Body of pancreas (tissue), 4 donors: ENCODE data around the gene ADGRF1. TPM values are rescaled to one million over a fixed set of nuclear protein-coding genes. Genes with fewer than 3 reads are reported as not detected.
A peak's percentile ranks its signal among the peaks of the same experiment; 100 is the strongest.

Experiments
- ATAC-seq: fragments of 150-250 bp; one replicate; pipeline ENCODE4 v1.9.1; 2016
- DNase-seq, 4 donors: peaks; one replicate each; pipeline ENCODE4 v3.0.0-alpha.2; 2019
- H3K27ac ChIP-seq, 4 donors: fragments of 200-600 bp; sonication (generic); 1 replicate in 3 of 4; 2 replicates in 1 of 4; pipeline versions ENCODE4 v1.5.1 to v1.6.1; 2016 to 2019; ENCODE audit warnings: mild to moderate bottlenecking in 1 of 4, mixed read lengths in 1 of 4, moderate library complexity in 1 of 4
- H3K27me3 ChIP-seq, 2 donors: fragments of 200-600 bp; sonication (generic); one replicate each; pipeline ENCODE4 v1.6.0; 2016; ENCODE audit warnings: mild to moderate bottlenecking in 1 of 2
- H3K36me3 ChIP-seq, 2 donors: fragments of 200-600 bp; sonication (generic); replicated peaks in 1 of 2; 2 replicates each; pipeline ENCODE4 v1.5.1; 2016; ENCODE audit warnings: low read depth in 2 of 2; ENCODE audit not compliant: insufficient read depth in 1 of 2
- H3K4me1 ChIP-seq: fragments of 200-600 bp; sonication (generic); one replicate; pipeline ENCODE4 v1.6.0; 2016
- H3K4me3 ChIP-seq, 2 donors: fragments of 200-600 bp; sonication (generic); 1 replicate in 1 of 2; 2 replicates in 1 of 2; pipeline ENCODE4 v1.5.1; 2016 to 2019
- H3K9me3 ChIP-seq, 3 donors: fragments of 200-600 bp; sonication (generic); 1 replicate in 2 of 3; 2 replicates in 1 of 3; pipeline ENCODE4 v1.5.1; 2016
- CTCF ChIP-seq, 7 experiments: fragments of 450-650 bp in 4 of 7; fragments of 200-600 bp in 3 of 7; sonication (generic) in 3 of 7; IDR thresholded peaks; one replicate each; pipeline ENCODE4 v1.5.1; 2016 to 2019; ENCODE audit warnings: antibody characterized with exemption in 7 of 7
- POLR2A ChIP-seq, 3 donors: fragments of 450-650 bp; IDR thresholded peaks; one replicate each; pipeline ENCODE4 v1.6.1; 2016; ENCODE audit warnings: antibody characterized with exemption in 3 of 3, mild to moderate bottlenecking in 2 of 3
- WGBS, 2 donors: methylation state at CpG; one replicate each; pipeline ENCODE4 v1.1.5; 2017; 5-methylcytosine and 5-hydroxymethylcytosine counted together
- intact Hi-C: fragments of 100-400 bp; cut with DNase I; formaldehyde crosslinking; loops from one replicate; pipeline ENCODE4 v1.15.1; 2023
- total RNA-seq, 2 donors: library from RNA; depleted of rRNA; stranded (reverse); fragments of >200 nt; gene quantifications; one replicate each; pipeline ENCODE4 v1.1.0, GENCODE V29; 2016

ADGRF1 gene
- total RNA-seq, 2 donors from 2014 or later = 0.52 TPM; not detected in 1

DNA sequence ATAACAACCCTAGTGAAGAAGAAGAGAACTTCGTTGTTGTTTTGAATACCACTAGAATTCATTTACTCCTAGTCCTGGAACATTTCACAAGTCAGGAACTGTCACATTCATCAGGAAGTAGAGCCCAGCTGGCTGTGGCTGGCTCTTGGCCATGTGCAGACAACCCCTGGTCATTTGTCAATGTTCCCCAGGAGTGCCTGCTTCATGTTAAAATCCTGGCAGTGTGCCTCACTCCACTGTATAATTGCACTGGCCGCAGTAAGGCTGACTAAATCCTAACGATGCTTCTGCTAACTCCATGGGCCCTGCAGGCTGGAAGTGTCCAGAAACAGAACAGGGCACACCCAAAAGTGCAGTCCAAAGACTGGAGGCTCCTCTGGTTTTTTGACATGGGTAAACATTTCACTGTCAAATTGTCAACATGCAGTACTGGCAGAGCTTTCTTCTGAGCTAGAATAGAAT, 41.5 kb upstream of the ADGRF1 start:
- H3K36me3 ChIP-seq = no peaks in the 10 kb centered on the region
- intact Hi-C loops = no loop called here
- H3K4me3 ChIP-seq = no peak overlapping the region
- H3K9me3 ChIP-seq = no peaks in the 10 kb centered on the region
- DNase-seq = peak; percentile 77 to 94 (median 90)
- 0 to 11% methylated on average over 3 of the region's 3 CpGs for WGBS, 2 donors
- H3K4me1 ChIP-seq = peaks cover 19% of the 10 kb centered on the region
- ATAC-seq = peak; percentile 97
- TF ChIP-seq POLR2A (IDR thresholded peaks at IDR 0.05) = no peak
- no peaks in the 10 kb centered on the region for H3K27me3 ChIP-seq
- peak overlapping the region in 2 of 4 donors; percentile 52 to 68 for H3K27ac ChIP-seq

DNA sequence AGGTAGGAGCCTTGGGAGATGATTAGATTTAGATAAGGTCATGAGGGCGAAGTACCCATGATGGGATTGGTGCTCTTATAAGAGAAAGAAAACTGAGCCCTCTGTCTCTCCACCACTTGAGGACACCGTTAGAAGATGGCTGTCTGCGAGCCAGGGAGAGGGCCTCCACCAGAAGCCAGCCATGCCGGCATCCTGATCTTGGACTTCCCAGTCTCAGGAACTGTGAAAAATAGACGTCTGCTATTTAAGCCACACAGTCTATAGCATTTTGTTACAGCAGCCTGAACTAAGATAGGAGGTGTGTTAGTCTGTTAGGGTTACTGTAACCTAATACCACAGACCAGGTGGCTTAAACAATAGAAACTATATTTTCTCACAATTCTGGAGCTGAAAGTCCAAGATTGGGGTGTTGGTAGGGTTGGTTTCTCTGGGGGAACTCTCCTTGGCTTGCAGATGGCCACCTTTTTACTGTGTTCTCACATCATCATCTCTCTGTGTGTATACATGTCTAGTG, 38.0 kb upstream of the ADGRF1 start:
- no peak for TF ChIP-seq CTCF (IDR thresholded peaks at IDR 0.05)
- Histone ChIP-seq H3K4me3 (no peak overlapping the region), H3K27ac (no peak overlapping the region), H3K9me3 (no peaks in the 10 kb centered on the region), H3K27me3 (no peaks in the 10 kb centered on the region), H3K36me3 (no peaks in the 10 kb centered on the region), H3K4me1 (peaks cover 26% of the 10 kb centered on the region)
- DNase-seq (no peak), ATAC-seq (no peak)
- intact Hi-C loops = no loop called here
- WGBS, 2 donors = 79% methylated on average over 5 of the region's 5 CpGs

- no peaks in the 10 kb centered on the region for H3K36me3 ChIP-seq
- no peaks in the 10 kb centered on the region for H3K27me3 ChIP-seq
- DNase-seq = no peak
- peaks cover 26% of the 10 kb centered on the region for H3K4me1 ChIP-seq
- 75% methylated on average over 7 of the region's 7 CpGs for WGBS, 2 donors
- ATAC-seq = no peak
- H3K4me3 ChIP-seq = no peak overlapping the region
- TF ChIP-seq CTCF (IDR thresholded peaks at IDR 0.05) = no peak
- no peak for TF ChIP-seq POLR2A (IDR thresholded peaks at IDR 0.05)
- intact Hi-C loops = no loop called here
- no peaks in the 10 kb centered on the region for H3K9me3 ChIP-seq
- no peak overlapping the region for H3K27ac ChIP-seq
These were observed 37.5 kb upstream of the ADGRF1 start for GRCh38 chr6:47079638-47080037.

- peaks cover 22% of the 10 kb centered on the region for H3K4me1 ChIP-seq
- no peak for TF ChIP-seq CTCF (IDR thresholded peaks at IDR 0.05)
- no peak for TF ChIP-seq POLR2A (IDR thresholded peaks at IDR 0.05)
- 62 to 73% methylated on average over 6 of the region's 6 CpGs for WGBS, 2 donors
- ATAC-seq (no peak), DNase-seq (no peak)
- H3K4me3 ChIP-seq = no peak overlapping the region
- H3K9me3 ChIP-seq = no peaks in the 10 kb centered on the region
- H3K27me3 ChIP-seq = no peaks in the 10 kb centered on the region
- no peak overlapping the region for H3K27ac ChIP-seq
- no peaks in the 10 kb centered on the region for H3K36me3 ChIP-seq
- intact Hi-C loops = no loop called here
These were observed 36.9 kb upstream of the ADGRF1 start for GRCh38 chr6:47078991-47079390.

DNA sequence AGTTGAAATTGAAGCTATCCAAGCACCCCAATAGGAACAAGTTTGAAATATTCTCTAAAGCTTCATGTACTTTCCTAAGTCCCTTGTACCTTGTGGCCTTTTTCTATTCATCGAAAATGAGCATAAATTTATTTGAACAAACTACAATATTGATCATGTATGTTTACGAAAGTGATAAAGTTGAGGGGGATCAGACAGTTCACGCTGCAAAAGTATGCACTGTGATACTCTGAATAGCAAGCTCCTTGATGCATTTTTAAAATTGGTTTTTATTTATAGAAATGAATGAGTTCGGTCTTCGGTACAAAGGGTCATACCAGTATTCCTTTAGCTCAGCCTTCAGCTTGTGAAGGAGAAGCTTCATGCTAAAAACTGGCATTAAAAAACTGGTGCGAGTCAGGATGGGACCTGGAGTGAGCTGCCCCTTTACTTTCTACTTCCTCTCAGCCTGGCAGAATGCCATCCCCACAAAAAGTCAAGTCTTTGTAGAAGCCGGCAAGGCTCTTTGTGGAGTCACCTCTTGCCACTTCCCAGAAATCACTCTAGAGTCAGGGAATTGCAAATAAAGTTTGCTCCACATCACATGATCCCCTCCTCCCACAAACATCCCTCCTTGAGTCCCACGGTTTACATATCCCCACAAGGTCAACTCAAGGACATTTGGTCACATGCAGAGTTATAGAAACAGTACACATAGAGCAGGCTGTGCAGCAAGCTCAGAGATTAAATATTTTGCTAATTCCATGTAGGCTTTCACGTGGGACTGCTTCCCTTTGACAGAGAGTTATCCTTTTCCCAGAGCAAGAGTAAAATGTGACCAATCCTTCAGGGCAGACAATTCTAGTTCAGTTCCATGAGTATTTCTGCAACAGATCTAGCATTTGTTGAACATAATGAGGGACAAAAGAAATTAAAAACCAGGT, 34.6 kb upstream of the ADGRF1 start:
- H3K4me3 ChIP-seq = no peak overlapping the region
- intact Hi-C loops = no loop called here
- H3K9me3 ChIP-seq = no peaks in the 10 kb centered on the region
- DNase-seq (peak; percentile 29 to 53 (median 51)), ATAC-seq (peak; percentile 35)
- peaks cover 7% of the 10 kb centered on the region for H3K4me1 ChIP-seq
- H3K36me3 ChIP-seq = no peaks in the 10 kb centered on the region
- WGBS, 2 donors = 25 to 31% methylated on average over 9 of the region's 9 CpGs
- TF ChIP-seq POLR2A (IDR thresholded peaks at IDR 0.05) (no peak), CTCF (IDR thresholded peaks at IDR 0.05) (no peak)
- H3K27me3 ChIP-seq = no peaks in the 10 kb centered on the region
- H3K27ac ChIP-seq = peak overlapping the region in 1 of 4 donors; percentile 20
